ENCODE results near the gene PRKX. TPM values are rescaled to one million over a fixed set of nuclear protein-coding genes. Genes with fewer than 3 reads are reported as not detected.

PRKX gene
- total RNA-seq, 6 donors from 2014 or later, result 10.0 to 43.7 (median 19.6) TPM

DNA sequence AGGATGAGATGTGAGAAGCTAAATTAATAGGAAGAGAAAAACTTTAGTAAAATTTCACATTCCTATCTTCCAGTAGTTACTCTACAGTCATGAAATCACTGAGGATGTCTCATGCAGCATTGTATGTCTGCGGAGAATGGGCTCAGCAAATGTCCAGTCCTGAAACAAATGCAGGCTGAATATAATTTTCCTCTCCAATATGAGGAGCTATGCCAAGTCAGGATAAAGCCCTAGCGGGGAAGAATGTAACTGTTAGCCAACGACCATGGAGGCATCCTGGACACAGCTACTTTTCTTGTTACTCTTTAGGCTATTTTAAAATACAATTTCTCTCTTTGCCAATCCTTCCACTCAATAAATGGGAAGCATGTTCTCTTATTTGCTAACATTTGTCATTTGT lies 127.7 kb downstream of the PRKX start:
- no peaks in the 10 kb centered on the region for H3K27me3 ChIP-seq
- no peak overlapping the region for H3K27ac ChIP-seq
- H3K9me3 ChIP-seq, result no peaks in the 10 kb centered on the region
- no peaks in the 10 kb centered on the region for H3K4me1 ChIP-seq
- no peak for ATAC-seq (ENCODE audit: low FRiP score in 2 of 2)
- no peak overlapping the region for H3K4me3 ChIP-seq
- TF ChIP-seq EP300 (IDR thresholded peaks at IDR 0.05) (no peak), POLR2A (IDR thresholded peaks at IDR 0.05) (no peak), POLR2AphosphoS5 (IDR thresholded peaks at IDR 0.05) (no peak), CTCF (IDR thresholded peaks at IDR 0.05) (no peak)
- no peak for DNase-seq
- 69% methylated on average over 3 of the region's 3 CpGs for WGBS, 2 donors
- no peaks in the 10 kb centered on the region for H3K36me3 ChIP-seq

DNA sequence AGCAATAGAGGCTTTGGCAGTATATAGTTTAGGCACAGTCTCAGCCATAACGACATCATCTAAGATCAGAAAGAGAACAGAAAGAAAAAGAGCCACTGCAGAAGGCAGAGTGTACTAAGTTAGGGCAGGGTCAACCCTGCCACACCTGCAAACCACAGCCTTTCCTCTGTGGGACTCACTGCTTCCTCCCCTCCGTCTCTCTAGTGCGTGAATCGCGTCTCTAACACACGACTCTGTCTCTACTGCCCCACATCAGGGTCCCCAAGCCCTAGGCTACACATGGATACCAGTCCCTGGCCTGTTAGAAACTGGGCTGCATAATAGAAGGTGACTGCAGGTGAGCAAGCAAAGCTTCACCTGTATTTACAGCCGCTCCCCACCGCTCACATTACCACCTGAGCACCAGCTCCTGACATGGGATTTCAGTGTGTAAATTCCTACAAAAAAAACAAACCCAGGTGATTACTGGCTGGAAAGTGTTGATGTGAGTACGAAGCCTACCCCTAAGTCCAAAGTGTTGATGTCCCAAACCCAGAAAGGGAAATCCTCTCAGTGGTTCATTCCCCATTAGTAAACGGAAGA lies 128.9 kb downstream of the PRKX start:
- Histone ChIP-seq H3K36me3 (no peaks in the 10 kb centered on the region), H3K27me3 (no peaks in the 10 kb centered on the region), H3K4me1 (no peaks in the 10 kb centered on the region), H3K4me3 (no peak overlapping the region), H3K9me3 (no peaks in the 10 kb centered on the region), H3K27ac (no peak overlapping the region)
- DNase-seq (no peak), ATAC-seq (ENCODE audit: low FRiP score in 2 of 2) (no peak)
- TF ChIP-seq CTCF (IDR thresholded peaks at IDR 0.05) (no peak), EP300 (IDR thresholded peaks at IDR 0.05) (no peak), POLR2A (IDR thresholded peaks at IDR 0.05) (no peak)
- WGBS, 2 donors, result 73 to 84% methylated on average over 10 of the region's 10 CpGs

GRCh38 chrX:3582451-3582850 lies 131.0 kb downstream of the PRKX start:
- H3K27ac ChIP-seq, result no peak overlapping the region
- no peaks in the 10 kb centered on the region for H3K36me3 ChIP-seq
- no peaks in the 10 kb centered on the region for H3K4me1 ChIP-seq
- no peaks in the 10 kb centered on the region for H3K27me3 ChIP-seq
- TF ChIP-seq EP300 (IDR thresholded peaks at IDR 0.05) (no peak), POLR2AphosphoS5 (IDR thresholded peaks at IDR 0.05) (no peak)
- H3K4me3 ChIP-seq, result no peak overlapping the region
- H3K9me3 ChIP-seq, result no peaks in the 10 kb centered on the region
- DNase-seq, result no peak
- ATAC-seq (ENCODE audit: low FRiP score in 2 of 2), result no peak

- Histone ChIP-seq H3K36me3 (no peaks in the 10 kb centered on the region), H3K4me1 (no peaks in the 10 kb centered on the region), H3K4me3 (no peak overlapping the region), H3K27ac (no peak overlapping the region), H3K27me3 (no peaks in the 10 kb centered on the region), H3K9me3 (no peaks in the 10 kb centered on the region)
- WGBS, 2 donors, result 67 to 75% methylated on average over 2 of the region's 2 CpGs
- TF ChIP-seq CTCF (IDR thresholded peaks at IDR 0.05), result no peak
- no peak for TF ChIP-seq EP300 (IDR thresholded peaks at IDR 0.05)
- TF ChIP-seq POLR2AphosphoS5 (IDR thresholded peaks at IDR 0.05), result no peak
- TF ChIP-seq POLR2A (IDR thresholded peaks at IDR 0.05), result no peak
- no peak for DNase-seq
- ATAC-seq (ENCODE audit: low FRiP score in 2 of 2), result no peak
Observed at GRCh38 chrX:3581609-3582108, 131.8 kb downstream of the PRKX start.

GRCh38 chrX:3577551-3577950 lies 135.9 kb downstream of the PRKX start:
- H3K4me1 ChIP-seq, result no peaks in the 10 kb centered on the region
- no peaks in the 10 kb centered on the region for H3K9me3 ChIP-seq
- no peaks in the 10 kb centered on the region for H3K36me3 ChIP-seq
- no peak overlapping the region for H3K27ac ChIP-seq
- H3K27me3 ChIP-seq, result no peaks in the 10 kb centered on the region
- H3K4me3 ChIP-seq, result no peak overlapping the region
- no peak for TF ChIP-seq CTCF (IDR thresholded peaks at IDR 0.05)
- TF ChIP-seq EP300 (IDR thresholded peaks at IDR 0.05), result no peak
- ATAC-seq (ENCODE audit: low FRiP score in 2 of 2) (no peak), DNase-seq (no peak)
- 90 to 94% methylated on average over 1 of the region's 1 CpG for WGBS, 2 donors

Data from upper lobe of left lung (tissue), 6 donors.